ENCODE measurements around the gene SLC35A2.
A peak's percentile ranks its signal among the peaks of the same experiment; 100 is the strongest.

Gene SLC35A2

DNA sequence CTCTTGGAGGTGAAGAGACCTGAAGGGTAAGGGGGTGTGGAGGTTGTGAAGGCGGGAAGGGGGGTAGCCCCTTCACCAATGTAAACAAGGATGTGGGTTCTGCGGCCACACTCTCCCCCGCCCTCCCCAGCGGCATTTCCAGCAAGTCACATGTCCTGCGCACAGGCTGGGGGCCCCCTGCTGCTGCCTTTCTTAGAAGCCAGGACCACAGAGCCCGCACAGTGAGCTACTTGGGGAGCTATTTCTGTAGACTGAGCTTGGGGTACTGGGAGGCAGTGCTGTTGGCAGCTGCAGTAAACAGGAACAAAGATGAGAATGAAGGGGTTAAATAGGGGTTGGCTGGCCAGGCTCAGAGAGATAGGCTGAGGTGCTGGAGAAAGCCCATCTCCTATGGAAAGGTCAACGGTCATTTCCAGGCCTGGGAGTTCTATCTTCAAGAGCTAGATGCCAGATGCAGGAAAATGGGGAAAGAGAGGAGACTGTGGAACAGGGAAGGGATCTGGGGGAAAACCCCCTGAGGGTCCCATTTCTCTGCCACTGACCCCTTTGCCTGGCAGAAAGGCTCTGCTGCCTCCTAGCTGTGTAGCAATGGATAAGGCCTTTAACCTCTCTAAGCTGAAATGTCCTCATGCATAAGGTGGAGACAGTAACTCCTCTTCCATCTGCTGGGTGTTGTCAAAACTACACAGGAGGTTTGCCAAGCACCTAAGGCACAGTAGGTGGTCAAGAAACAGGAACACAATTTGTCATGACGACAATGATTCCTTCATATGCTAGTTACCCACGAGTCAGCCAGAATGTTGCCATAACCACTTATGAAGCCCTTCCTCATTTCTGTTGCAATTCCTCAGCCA lies 25.8 kb upstream of the SLC35A2 start:
- peak overlapping the region; percentile 15 for H3K4me3 ChIP-seq (ENCODE audit: low read depth, low read length)
- peak; percentile 50 for TF ChIP-seq CTCF (IDR thresholded peaks at IDR 0.05; ENCODE audit: borderline replicate concordance, insufficient read depth, low read depth, low read length)

GRCh38 chrX:48936429-48937053 lies 25.1 kb upstream of the SLC35A2 start:
- no peak for TF ChIP-seq CTCF (IDR thresholded peaks at IDR 0.05; ENCODE audit: borderline replicate concordance, insufficient read depth, low read depth, low read length)
- H3K4me3 ChIP-seq (ENCODE audit: low read depth, low read length), result no peak overlapping the region

GRCh38 chrX:48935301-48935670 lies 23.8 kb upstream of the SLC35A2 start:
- TF ChIP-seq CTCF (IDR thresholded peaks at IDR 0.05; ENCODE audit: borderline replicate concordance, insufficient read depth, low read depth, low read length), result no peak
- H3K4me3 ChIP-seq (ENCODE audit: low read depth, low read length), result no peak overlapping the region

- H3K4me3 ChIP-seq (ENCODE audit: low read depth, low read length), result no peak overlapping the region
- TF ChIP-seq CTCF (IDR thresholded peaks at IDR 0.05; ENCODE audit: borderline replicate concordance, insufficient read depth, low read depth, low read length), result no peak
Observed at GRCh38 chrX:48934581-48935300, 23.3 kb upstream of the SLC35A2 start.

DNA sequence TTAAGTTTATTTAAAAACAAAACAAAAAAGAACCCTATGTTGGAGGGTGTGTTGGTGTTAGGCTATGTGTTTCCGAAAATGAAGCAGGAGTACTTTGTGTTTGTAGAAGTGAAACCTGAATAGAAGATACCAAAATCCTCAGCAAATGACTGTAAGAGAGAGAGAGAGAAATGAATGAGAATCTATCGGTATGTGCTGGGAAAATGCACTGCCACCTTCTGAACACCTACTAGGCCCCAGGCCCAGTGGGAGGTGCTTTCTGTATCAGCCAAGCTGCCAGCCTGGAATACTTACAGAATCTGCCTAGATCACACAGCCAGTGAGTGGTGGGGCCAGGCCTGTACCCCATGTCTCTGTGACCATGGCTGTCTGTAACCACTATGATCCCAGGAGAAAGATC lies 22.3 kb upstream of the SLC35A2 start:
- no peak overlapping the region for H3K4me3 ChIP-seq (ENCODE audit: low read depth, low read length)
- TF ChIP-seq CTCF (IDR thresholded peaks at IDR 0.05; ENCODE audit: borderline replicate concordance, insufficient read depth, low read depth, low read length), result no peak

GRCh38 chrX:48927736-48928382 lies 16.4 kb upstream of the SLC35A2 start:
- no peak overlapping the region for H3K4me3 ChIP-seq (ENCODE audit: low read depth, low read length)
- TF ChIP-seq CTCF (IDR thresholded peaks at IDR 0.05; ENCODE audit: borderline replicate concordance, insufficient read depth, low read depth, low read length), result no peak

Measured in GM12875 (cell line).